ENCODE measurements around the gene AARSD1. TPM values are rescaled to one million over a fixed set of nuclear protein-coding genes. Genes with fewer than 3 reads are reported as not detected.

Gene AARSD1
- total and polyA plus RNA-seq, 2 donors (not counting 3 experiments of a cell fraction or from before 2014, with no cell fraction given), result 42.8 to 53.2 TPM

DNA sequence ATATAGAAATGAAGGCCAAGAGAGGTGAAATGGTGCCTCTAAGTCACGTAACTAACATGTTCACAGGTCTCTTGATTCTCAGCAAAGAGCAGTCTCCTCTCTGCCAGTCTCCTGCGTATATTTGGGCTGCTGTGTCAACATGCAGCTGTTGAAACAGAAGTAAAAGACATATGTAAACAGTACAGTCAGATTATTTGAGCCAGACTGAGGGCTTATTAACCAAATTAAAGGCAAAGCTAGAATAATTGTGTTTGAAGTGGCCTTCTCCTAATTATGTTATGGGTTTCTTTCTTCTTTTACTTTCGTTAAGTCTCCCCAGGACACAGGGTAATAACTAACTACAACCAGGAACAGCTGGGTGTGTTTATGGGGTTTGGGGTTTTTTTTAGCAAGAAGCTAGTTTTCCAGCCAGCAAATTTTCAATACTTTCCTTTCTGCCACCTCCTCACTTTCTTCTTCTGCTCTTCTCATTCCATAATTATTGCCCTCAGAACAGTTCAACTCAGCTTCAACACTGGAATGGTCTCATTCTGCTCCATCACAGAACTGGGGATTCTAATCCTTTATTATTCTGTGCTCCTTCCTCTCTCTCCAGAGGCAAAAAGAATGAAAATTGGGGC, 45.2 kb downstream of the AARSD1 start:
- POLR2A ChIA-PET, result no interaction called here
- no peak overlapping the region for H3K27ac ChIP-seq (ENCODE audit: insufficient read depth, low read depth, low read length)
- dilution Hi-C loops (cut with MboI; ENCODE audit: extremely low pct_ligation_motif_present, low sequenced_read_pairs), result no loop called here
- no peaks in the 10 kb centered on the region for H4K20me1 ChIP-seq (replicated peaks; ENCODE audit: control insufficient read depth, extremely low read depth, insufficient read depth, low read length)
- no peaks in the 10 kb centered on the region for H3K36me3 ChIP-seq (ENCODE audit: control insufficient read depth in 2 of 2, extremely low read depth in 1 of 2, insufficient read depth in 2 of 2, low read length in 2 of 2)
- no peak overlapping the region for H3K9ac ChIP-seq (replicated peaks; ENCODE audit: extremely low read depth, insufficient read depth, low read length)
- CTCF ChIA-PET, result interaction anchor here (0.8 to 1.9 kb wide), 3 partner anchors 10 to 105 kb away, joined by 3 to 11 read pairs (median 5); no protein-coding TSS in a partner anchor
- TF ChIP-seq, protein P1, sequence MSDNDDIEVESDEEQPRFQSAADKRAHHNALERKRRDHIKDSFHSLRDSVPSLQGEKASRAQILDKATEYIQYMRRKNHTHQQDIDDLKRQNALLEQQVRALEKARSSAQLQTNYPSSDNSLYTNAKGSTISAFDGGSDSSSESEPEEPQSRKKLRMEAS (IDR thresholded peaks at IDR 0.05; ENCODE audit: insufficient read depth, insufficient read length), result no peak
- TF ChIP-seq, protein P2, sequence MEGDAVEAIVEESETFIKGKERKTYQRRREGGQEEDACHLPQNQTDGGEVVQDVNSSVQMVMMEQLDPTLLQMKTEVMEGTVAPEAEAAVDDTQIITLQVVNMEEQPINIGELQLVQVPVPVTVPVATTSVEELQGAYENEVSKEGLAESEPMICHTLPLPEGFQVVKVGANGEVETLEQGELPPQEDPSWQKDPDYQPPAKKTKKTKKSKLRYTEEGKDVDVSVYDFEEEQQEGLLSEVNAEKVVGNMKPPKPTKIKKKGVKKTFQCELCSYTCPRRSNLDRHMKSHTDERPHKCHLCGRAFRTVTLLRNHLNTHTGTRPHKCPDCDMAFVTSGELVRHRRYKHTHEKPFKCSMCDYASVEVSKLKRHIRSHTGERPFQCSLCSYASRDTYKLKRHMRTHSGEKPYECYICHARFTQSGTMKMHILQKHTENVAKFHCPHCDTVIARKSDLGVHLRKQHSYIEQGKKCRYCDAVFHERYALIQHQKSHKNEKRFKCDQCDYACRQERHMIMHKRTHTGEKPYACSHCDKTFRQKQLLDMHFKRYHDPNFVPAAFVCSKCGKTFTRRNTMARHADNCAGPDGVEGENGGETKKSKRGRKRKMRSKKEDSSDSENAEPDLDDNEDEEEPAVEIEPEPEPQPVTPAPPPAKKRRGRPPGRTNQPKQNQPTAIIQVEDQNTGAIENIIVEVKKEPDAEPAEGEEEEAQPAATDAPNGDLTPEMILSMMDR (IDR thresholded peaks at IDR 0.05; ENCODE audit: extremely low read depth in 1 of 2, insufficient read depth in 1 of 2, low read depth in 1 of 2, low read length in 2 of 2), result no peak
- no peak for TF ChIP-seq FOS (IDR thresholded peaks at IDR 0.05; ENCODE audit: borderline replicate concordance, insufficient read depth, low read length)
- no peak for TF ChIP-seq JUN (IDR thresholded peaks at IDR 0.05; ENCODE audit: borderline replicate concordance, insufficient read depth, insufficient read length, low read depth)
- no peak for TF ChIP-seq POLR2A (IDR thresholded peaks at IDR 0.05; ENCODE audit: low read depth, low read length)
- no peak for TF ChIP-seq EZH2 (IDR thresholded peaks at IDR 0.05; ENCODE audit: borderline replicate concordance, low read depth, low read length, severe bottlenecking)
- no peak for TF ChIP-seq MYC (IDR thresholded peaks at IDR 0.05; ENCODE audit: low read depth, low read length)
- TF ChIP-seq GATA2 (IDR thresholded peaks at IDR 0.05; ENCODE audit: insufficient read depth, insufficient read length, low read depth, low read length), result no peak
- no peak for TF ChIP-seq POLR2AphosphoS5 (IDR thresholded peaks at IDR 0.05; ENCODE audit: insufficient read depth, low read depth, low read length)
- no peaks in the 10 kb centered on the region for H3K9me3 ChIP-seq (replicated peaks; ENCODE audit: control insufficient read depth, insufficient read depth, low read length)
- no peaks in the 10 kb centered on the region for H3K79me2 ChIP-seq (ENCODE audit: control insufficient read depth, insufficient read depth, low read length)
- no TSS peak for BruUV-seq (replicated peaks)
- H3K9me1 ChIP-seq (replicated peaks; ENCODE audit: control insufficient read depth, extremely low read depth, insufficient read depth, low read length), result no peaks in the 10 kb centered on the region
- H3K4me1 ChIP-seq (ENCODE audit: control insufficient read depth, extremely low read depth, insufficient read depth, low read length), result peaks cover 6% of the 10 kb centered on the region
- intact Hi-C loops (cut with micrococcal nuclease), result no loop called here
- no peak for FAIRE-seq
- H3K4me2 ChIP-seq (ENCODE audit: insufficient read depth, low read length), result no peak overlapping the region
- H2AFZ ChIP-seq (ENCODE audit: low read depth, low read length), result no peak overlapping the region
- DNase-seq (ENCODE audit: low read depth, low spot score), result no peak
- H3K4me3 ChIP-seq (replicated peaks in 1 of 3; ENCODE audit: insufficient read depth in 1 of 3, low read depth in 1 of 3, low read length in 3 of 3), result no peak overlapping the region
- peaks cover 3 to 5% of the 10 kb centered on the region in 2 experiments for H3K27me3 ChIP-seq (ENCODE audit: control insufficient read depth in 2 of 2, insufficient read depth in 2 of 2, low read length in 2 of 2)

Data from endothelial cell of umbilical vein (primary cell).